ENCODE measurements around the gene NAB2. TPM values are rescaled to one million over a fixed set of nuclear protein-coding genes. Genes with fewer than 3 reads are reported as not detected.
A peak's percentile ranks its signal among the peaks of the same experiment; 100 is the strongest.

Gene NAB2
- total and polyA plus RNA-seq, 10 of the 15 experiments (the other 5 are each of a cell fraction or from before 2014, with no cell fraction given): 0.35 to 35.2 (median 15.3) TPM

- TF ChIP-seq POLR2AphosphoS2 (IDR thresholded peaks at IDR 0.05; ENCODE audit: low read depth, low read length) (no peak), GABPA (IDR thresholded peaks at IDR 0.05; ENCODE audit: low read depth) (no peak), TARDBP (IDR thresholded peaks at IDR 0.05; ENCODE audit: borderline replicate concordance) (0 out of 2 replicates have a peak, but pooled peaks have one; percentile 20), ZBTB40 (IDR thresholded peaks at IDR 0.05; ENCODE audit: borderline replicate concordance) (no peak), FOXK2 (IDR thresholded peaks at IDR 0.05) (no peak), MEF2B (IDR thresholded peaks at IDR 0.05; ENCODE audit: partially characterized antibody, poor library complexity, severe bottlenecking) (peak; percentile 10), STAT3 (IDR thresholded peaks at IDR 0.05; ENCODE audit: low read depth, low read length) (no peak), PBX3 (IDR thresholded peaks at IDR 0.05; ENCODE audit: insufficient replicate concordance, low read depth, low read length) (no peak), NFXL1 (IDR thresholded peaks at IDR 0.05; ENCODE audit: borderline replicate concordance) (no peak), SP1 (IDR thresholded peaks at IDR 0.05; ENCODE audit: low read depth, low read length) (peak; percentile 68), POU2F2 (IDR thresholded peaks at IDR 0.05; ENCODE audit: borderline replicate concordance, low read depth, low read length) (peak; percentile 70), TCF7 (IDR thresholded peaks at IDR 0.05; ENCODE audit: borderline replicate concordance) (no peak), POLR2AphosphoS5 (IDR thresholded peaks at IDR 0.05; ENCODE audit: low read length) (peak; percentile 92), CHD2 (IDR thresholded peaks at IDR 0.05; ENCODE audit: borderline replicate concordance, low read depth, low read length) (peak; percentile 45; the same call in 1 of the 2 replicates), CEBPB (IDR thresholded peaks at IDR 0.05; ENCODE audit: borderline replicate concordance in 1 of 2, low read depth in 2 of 2, low read length in 2 of 2) (no peak), E4F1 (IDR thresholded peaks at IDR 0.05; ENCODE audit: borderline replicate concordance, partially characterized antibody) (no peak), NFIC (IDR thresholded peaks at IDR 0.05; ENCODE audit: low read depth, low read length) (no peak), MYC (IDR thresholded peaks at IDR 0.05; ENCODE audit: insufficient read depth, insufficient read length, insufficient replicate concordance, low read length, severe bottlenecking) (peak; percentile 37)
- TF ChIP-seq, protein P1, sequence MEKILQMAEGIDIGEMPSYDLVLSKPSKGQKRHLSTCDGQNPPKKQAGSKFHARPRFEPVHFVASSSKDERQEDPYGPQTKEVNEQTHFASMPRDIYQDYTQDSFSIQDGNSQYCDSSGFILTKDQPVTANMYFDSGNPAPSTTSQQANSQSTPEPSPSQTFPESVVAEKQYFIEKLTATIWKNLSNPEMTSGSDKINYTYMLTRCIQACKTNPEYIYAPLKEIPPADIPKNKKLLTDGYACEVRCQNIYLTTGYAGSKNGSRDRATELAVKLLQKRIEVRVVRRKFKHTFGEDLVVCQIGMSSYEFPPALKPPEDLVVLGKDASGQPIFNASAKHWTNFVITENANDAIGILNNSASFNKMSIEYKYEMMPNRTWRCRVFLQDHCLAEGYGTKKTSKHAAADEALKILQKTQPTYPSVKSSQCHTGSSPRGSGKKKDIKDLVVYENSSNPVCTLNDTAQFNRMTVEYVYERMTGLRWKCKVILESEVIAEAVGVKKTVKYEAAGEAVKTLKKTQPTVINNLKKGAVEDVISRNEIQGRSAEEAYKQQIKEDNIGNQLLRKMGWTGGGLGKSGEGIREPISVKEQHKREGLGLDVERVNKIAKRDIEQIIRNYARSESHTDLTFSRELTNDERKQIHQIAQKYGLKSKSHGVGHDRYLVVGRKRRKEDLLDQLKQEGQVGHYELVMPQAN (conservative IDR thresholded peaks at IDR 0.05): peak; percentile 68
Observed at GRCh38 chr12:57088354-57089270, at the start of gene NAB2 (continued).
